Measurements from ENCODE around the gene CCR5AS.
"Not testable (repeated sequence)": the region's sequence is repeated elsewhere in the genome, so short reads cannot be mapped to it uniquely, and the experiment has no call there.

Gene CCR5AS

GRCh38 chr3:46338840-46339239 lies 68.0 kb downstream of the CCR5AS start:
- Histone ChIP-seq H3K36me3 (no peaks in the 10 kb centered on the region), H3K4me3 (no peak overlapping the region), H3K27ac (no peak overlapping the region), H3K27me3 (no peaks in the 10 kb centered on the region), H3K4me1 (no peaks in the 10 kb centered on the region), H3K9me3 (peaks cover 0 to 21% (median 10%) of the 10 kb centered on the region in 12 donors)
- 96 to 100% (median 99%) methylated on average over 1 of the region's 1 CpG for WGBS, 4 donors
- intact Hi-C loops (cut with DNase I), result no loop called here
- TF ChIP-seq CTCF (IDR thresholded peaks at IDR 0.05), result no peak
- no peak for TF ChIP-seq POLR2A (IDR thresholded peaks at IDR 0.05)
- DNase-seq (no peak), ATAC-seq (no peak)

GRCh38 chr3:46337911-46338310 lies 69.0 kb downstream of the CCR5AS start:
- no peak for ATAC-seq
- H3K9me3 ChIP-seq, result peaks cover 0 to 21% (median 10%) of the 10 kb centered on the region in 12 donors
- no peaks in the 10 kb centered on the region for H3K36me3 ChIP-seq
- intact Hi-C loops (cut with DNase I), result no loop called here
- H3K4me3 ChIP-seq, result no peak overlapping the region
- no peaks in the 10 kb centered on the region for H3K27me3 ChIP-seq
- TF ChIP-seq CTCF (IDR thresholded peaks at IDR 0.05), result no peak
- TF ChIP-seq POLR2A (IDR thresholded peaks at IDR 0.05), result no peak
- no peaks in the 10 kb centered on the region for H3K4me1 ChIP-seq
- DNase-seq, result no peak
- no peak overlapping the region for H3K27ac ChIP-seq

GRCh38 chr3:46335541-46335940 lies 71.3 kb downstream of the CCR5AS start:
- TF ChIP-seq POLR2A (IDR thresholded peaks at IDR 0.05), result no peak
- no peak for ATAC-seq
- H3K27ac ChIP-seq, result no peak overlapping the region
- H3K36me3 ChIP-seq, result no peaks in the 10 kb centered on the region
- H3K4me1 ChIP-seq, result no peaks in the 10 kb centered on the region
- no peaks in the 10 kb centered on the region for H3K27me3 ChIP-seq
- 78 to 88% (median 82%) methylated on average over 3 of the region's 3 CpGs for WGBS, 4 donors
- peaks cover 0 to 21% (median 10%) of the 10 kb centered on the region in 12 donors for H3K9me3 ChIP-seq
- no peak for DNase-seq
- intact Hi-C loops (cut with DNase I), result no loop called here
- H3K4me3 ChIP-seq, result no peak overlapping the region

- no peak overlapping the region for H3K4me3 ChIP-seq
- peaks cover 0 to 19% (median 10%) of the 10 kb centered on the region in 12 donors for H3K9me3 ChIP-seq
- 56 to 66% (median 61%) methylated on average over 4 of the region's 4 CpGs for WGBS, 4 donors
- no peak overlapping the region for H3K27ac ChIP-seq
- no peaks in the 10 kb centered on the region for H3K27me3 ChIP-seq
- DNase-seq, result no peak
- intact Hi-C loops (cut with DNase I), result no loop called here
- TF ChIP-seq CTCF (IDR thresholded peaks at IDR 0.05) (no peak), POLR2A (IDR thresholded peaks at IDR 0.05) (no peak)
- no peaks in the 10 kb centered on the region for H3K36me3 ChIP-seq
- no peak for ATAC-seq
- no peaks in the 10 kb centered on the region for H3K4me1 ChIP-seq
Measured at GRCh38 chr3:46334741-46335478, 72.0 kb downstream of the CCR5AS start.

- ATAC-seq; intact Hi-C loops (cut with DNase I); H3K27ac ChIP-seq; H3K9me3 ChIP-seq; H3K27me3 ChIP-seq; H3K4me1 ChIP-seq; H3K36me3 ChIP-seq; H3K4me3 ChIP-seq; DNase-seq: not testable (repeated sequence)
- WGBS, 4 donors, result 81 to 94% (median 90%) methylated on average over 3 of the region's 3 CpGs
Measured at GRCh38 chr3:46330676-46331075, 76.2 kb downstream of the CCR5AS start.
